WTC11 (cell line): ENCODE results near the gene HRH4. TPM values are rescaled to one million over a fixed set of nuclear protein-coding genes. Genes with fewer than 3 reads are reported as not detected.

ENCODE experiments used
- USF2 ChIP-seq: sonication (generic); formaldehyde crosslinking; IDR thresholded peaks from 2 replicates; pipeline ENCODE4 v1.8.1; 2023; ENCODE audit warnings: mild to moderate bottlenecking, missing genetic modification reagents, moderate library complexity
- ZNF121 ChIP-seq: sonication (generic); formaldehyde crosslinking; IDR thresholded peaks from 2 replicates; pipeline ENCODE4 v1.8.0; 2023; ENCODE audit warnings: missing genetic modification reagents
- total RNA-seq: library from RNA; stranded (reverse); gene quantifications from 3 replicates; pipeline ENCODE4 v1.2.3, GENCODE V29; 2021
- TF ChIP-seq, protein P1 (sequence below): sonication (generic); formaldehyde crosslinking; IDR thresholded peaks from 2 replicates; pipeline ENCODE4 v1.8.1; 2022; ENCODE audit warnings: missing genetic modification reagents, borderline replicate concordance
- TF ChIP-seq, protein P2 (sequence below): fragments of 200-600 bp; IDR thresholded peaks from 2 replicates; pipeline ENCODE4 v1.8.0; 2022; ENCODE audit warnings: antibody characterized with exemption
- TF ChIP-seq, protein P3 (sequence below): sonication (generic); formaldehyde crosslinking; IDR thresholded peaks from 2 replicates; pipeline ENCODE4 v1.8.0; 2023; ENCODE audit warnings: missing genetic modification reagents

Gene HRH4
- total RNA-seq, 1 experiment from 2014 or later: not detected

DNA sequence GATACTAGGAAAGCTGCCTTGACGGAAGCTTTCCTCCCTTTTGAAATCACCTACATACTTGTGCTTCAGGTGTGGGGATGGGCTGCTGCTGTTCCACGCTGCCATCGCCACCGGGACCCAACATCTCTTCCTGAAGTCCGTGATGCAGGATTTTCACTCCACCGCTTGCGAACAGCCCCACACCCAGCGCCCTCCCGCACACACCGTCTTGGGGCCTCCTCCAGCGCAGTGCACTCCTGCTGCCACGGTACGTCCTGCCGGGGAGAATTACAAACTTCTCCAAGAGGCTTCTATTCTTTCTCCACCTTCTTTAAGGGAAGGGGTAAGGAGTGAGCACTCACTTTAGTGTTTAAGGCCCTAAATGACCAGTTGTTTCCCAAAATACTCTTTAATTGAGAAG is 58.2 kb downstream of the HRH4 start (continued):
- TF ChIP-seq USF2 (CRISPR knock-in tag) (no peak), ZNF121 (CRISPR knock-in tag) (no peak)
- TF ChIP-seq, protein P1, sequence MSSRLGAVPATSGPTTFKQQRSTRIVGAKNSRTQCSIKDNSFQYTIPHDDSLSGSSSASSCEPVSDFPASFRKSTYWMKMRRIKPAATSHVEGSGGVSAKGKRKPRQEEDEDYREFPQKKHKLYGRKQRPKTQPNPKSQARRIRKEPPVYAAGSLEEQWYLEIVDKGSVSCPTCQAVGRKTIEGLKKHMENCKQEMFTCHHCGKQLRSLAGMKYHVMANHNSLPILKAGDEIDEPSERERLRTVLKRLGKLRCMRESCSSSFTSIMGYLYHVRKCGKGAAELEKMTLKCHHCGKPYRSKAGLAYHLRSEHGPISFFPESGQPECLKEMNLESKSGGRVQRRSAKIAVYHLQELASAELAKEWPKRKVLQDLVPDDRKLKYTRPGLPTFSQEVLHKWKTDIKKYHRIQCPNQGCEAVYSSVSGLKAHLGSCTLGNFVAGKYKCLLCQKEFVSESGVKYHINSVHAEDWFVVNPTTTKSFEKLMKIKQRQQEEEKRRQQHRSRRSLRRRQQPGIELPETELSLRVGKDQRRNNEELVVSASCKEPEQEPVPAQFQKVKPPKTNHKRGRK (CRISPR knock-in tag): no peak
- TF ChIP-seq, protein P2, sequence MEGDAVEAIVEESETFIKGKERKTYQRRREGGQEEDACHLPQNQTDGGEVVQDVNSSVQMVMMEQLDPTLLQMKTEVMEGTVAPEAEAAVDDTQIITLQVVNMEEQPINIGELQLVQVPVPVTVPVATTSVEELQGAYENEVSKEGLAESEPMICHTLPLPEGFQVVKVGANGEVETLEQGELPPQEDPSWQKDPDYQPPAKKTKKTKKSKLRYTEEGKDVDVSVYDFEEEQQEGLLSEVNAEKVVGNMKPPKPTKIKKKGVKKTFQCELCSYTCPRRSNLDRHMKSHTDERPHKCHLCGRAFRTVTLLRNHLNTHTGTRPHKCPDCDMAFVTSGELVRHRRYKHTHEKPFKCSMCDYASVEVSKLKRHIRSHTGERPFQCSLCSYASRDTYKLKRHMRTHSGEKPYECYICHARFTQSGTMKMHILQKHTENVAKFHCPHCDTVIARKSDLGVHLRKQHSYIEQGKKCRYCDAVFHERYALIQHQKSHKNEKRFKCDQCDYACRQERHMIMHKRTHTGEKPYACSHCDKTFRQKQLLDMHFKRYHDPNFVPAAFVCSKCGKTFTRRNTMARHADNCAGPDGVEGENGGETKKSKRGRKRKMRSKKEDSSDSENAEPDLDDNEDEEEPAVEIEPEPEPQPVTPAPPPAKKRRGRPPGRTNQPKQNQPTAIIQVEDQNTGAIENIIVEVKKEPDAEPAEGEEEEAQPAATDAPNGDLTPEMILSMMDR: no peak
- TF ChIP-seq, protein P3, sequence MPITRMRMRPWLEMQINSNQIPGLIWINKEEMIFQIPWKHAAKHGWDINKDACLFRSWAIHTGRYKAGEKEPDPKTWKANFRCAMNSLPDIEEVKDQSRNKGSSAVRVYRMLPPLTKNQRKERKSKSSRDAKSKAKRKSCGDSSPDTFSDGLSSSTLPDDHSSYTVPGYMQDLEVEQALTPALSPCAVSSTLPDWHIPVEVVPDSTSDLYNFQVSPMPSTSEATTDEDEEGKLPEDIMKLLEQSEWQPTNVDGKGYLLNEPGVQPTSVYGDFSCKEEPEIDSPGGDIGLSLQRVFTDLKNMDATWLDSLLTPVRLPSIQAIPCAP (CRISPR knock-in tag): no peak

Other genes with a start within 250 kb of the HRH4 start
- gene OSBPL1A, start 62.8 kb upstream of the HRH4 start, total RNA-seq: 53.1 to 55.1 TPM (median 54.4 TPM) in 3 replicates
- 48.0 to 48.8 TPM (median 48.3 TPM) in 3 replicates for gene IMPACT, start 34.0 kb upstream of the HRH4 start, total RNA-seq